NAMALWA (cell line): Measurements from ENCODE around the gene DNAJA1.
"Not testable (repeated sequence)": the region's sequence is repeated elsewhere in the genome, so short reads cannot be mapped to it uniquely, and the experiment has no call there.

ENCODE experiments used
- DNase-seq: peaks from one replicate; pipeline ENCODE4 v3.0.0-alpha.2; 2015; ENCODE audit warnings: low spot score

Gene DNAJA1

GRCh38 chr9:33024966-33025571, at the start of gene DNAJA1:
Gene DNAJA1 (plus strand): TSS chr9:33025273. CDS start chr9:33026485, 1,212 bp downstream.
- peak; percentile 95 for DNase-seq

- DNase-seq = no peak
Observed at GRCh38 chr9:32978051-32978450, 47.0 kb upstream of the DNAJA1 start.

- DNase-seq = no peak
Observed at GRCh38 chr9:32986971-32987370, 38.1 kb upstream of the DNAJA1 start.

GRCh38 chr9:32989660-32990059, 35.4 kb upstream of the DNAJA1 start:
- no peak for DNase-seq

- DNase-seq = no peak
Observed at GRCh38 chr9:32991897-32992594, 33.0 kb upstream of the DNAJA1 start.

GRCh38 chr9:32992595-32993238, 32.4 kb upstream of the DNAJA1 start:
- no peak for DNase-seq

- not testable (repeated sequence) for DNase-seq
Observed at GRCh38 chr9:33000682-33001055, 24.4 kb upstream of the DNAJA1 start.

GRCh38 chr9:33005335-33005734, 19.7 kb upstream of the DNAJA1 start:
- DNase-seq = not testable (repeated sequence)

- DNase-seq = no peak
Observed at GRCh38 chr9:33007755-33008154, 17.3 kb upstream of the DNAJA1 start.

- DNase-seq = no peak
Observed at GRCh38 chr9:33011831-33012230, 13.2 kb upstream of the DNAJA1 start.

- DNase-seq = no peak
Observed at GRCh38 chr9:33012328-33013069, 12.6 kb upstream of the DNAJA1 start.

- no peak for DNase-seq
Observed at GRCh38 chr9:33013962-33014664, 11.0 kb upstream of the DNAJA1 start.

- DNase-seq = no peak
Observed at GRCh38 chr9:33014665-33015014, 10.4 kb upstream of the DNAJA1 start.

- no peak for DNase-seq
Observed at GRCh38 chr9:33017283-33018041, 7.6 kb upstream of the DNAJA1 start.

- no peak for DNase-seq
Observed at GRCh38 chr9:33019797-33020196, 5.3 kb upstream of the DNAJA1 start.

- no peak for DNase-seq
Observed at GRCh38 chr9:33022303-33022702, 2.8 kb upstream of the DNAJA1 start.

GRCh38 chr9:33022755-33023154, 2.3 kb upstream of the DNAJA1 start:
- DNase-seq = no peak

- no peak for DNase-seq
Observed at GRCh38 chr9:33023661-33024060, 1.4 kb upstream of the DNAJA1 start.

GRCh38 chr9:33024126-33024965, 727 bp upstream of the DNAJA1 start:
- DNase-seq = peak; percentile 48

GRCh38 chr9:33025572-33026342, 684 bp downstream of the DNAJA1 start:
- peak; percentile 73 for DNase-seq
